GM18519 (cell line): Measurements from ENCODE around the gene FLNA.

ENCODE experiments used
- ATAC-seq: cut with Tn5 transposase; IDR thresholded peaks from one replicate; pipeline ENCODE4 v1.9.1; 2021; ENCODE audit warnings: mild to moderate bottlenecking, moderate library complexity; ENCODE audit not compliant: unreplicated experiment, low FRiP score

FLNA gene

DNA sequence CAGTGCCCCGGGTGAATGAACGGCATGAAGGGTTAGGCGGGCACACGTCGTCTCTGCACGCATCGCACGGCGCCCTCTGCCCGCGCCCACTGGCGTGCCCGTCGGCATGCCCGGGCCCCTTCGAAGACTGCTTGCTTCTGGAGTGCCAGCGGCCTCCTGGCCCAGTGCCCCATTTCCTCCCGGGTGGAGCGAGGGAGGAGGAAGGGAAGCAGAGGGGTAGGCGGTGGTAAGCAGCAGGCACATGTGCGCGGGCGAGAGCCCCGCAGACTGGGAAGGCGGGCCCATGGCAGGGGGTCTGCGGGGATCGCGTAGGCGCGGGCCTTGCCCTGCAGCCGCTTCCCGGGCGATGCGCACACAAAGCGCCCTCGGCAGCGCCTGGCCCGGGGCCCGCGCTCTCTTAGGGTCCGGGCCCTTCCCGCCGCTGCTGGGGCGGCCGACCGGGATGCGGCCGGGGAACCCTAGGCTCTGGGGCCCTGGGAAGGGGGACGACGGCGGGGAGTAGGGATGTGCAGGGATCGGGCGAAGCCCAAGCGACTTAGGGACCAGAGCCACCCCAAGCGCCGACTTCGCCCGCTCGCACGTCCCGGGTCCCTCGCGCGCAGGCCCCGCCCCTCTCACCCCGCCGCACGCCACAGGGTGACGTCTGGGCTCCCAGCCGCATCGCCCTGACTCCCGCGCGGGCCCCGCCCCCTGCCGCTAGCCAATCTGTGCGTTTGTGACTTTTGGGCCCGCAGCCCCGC, 3.8 kb upstream of the FLNA start:
- ATAC-seq = no peak

DNA sequence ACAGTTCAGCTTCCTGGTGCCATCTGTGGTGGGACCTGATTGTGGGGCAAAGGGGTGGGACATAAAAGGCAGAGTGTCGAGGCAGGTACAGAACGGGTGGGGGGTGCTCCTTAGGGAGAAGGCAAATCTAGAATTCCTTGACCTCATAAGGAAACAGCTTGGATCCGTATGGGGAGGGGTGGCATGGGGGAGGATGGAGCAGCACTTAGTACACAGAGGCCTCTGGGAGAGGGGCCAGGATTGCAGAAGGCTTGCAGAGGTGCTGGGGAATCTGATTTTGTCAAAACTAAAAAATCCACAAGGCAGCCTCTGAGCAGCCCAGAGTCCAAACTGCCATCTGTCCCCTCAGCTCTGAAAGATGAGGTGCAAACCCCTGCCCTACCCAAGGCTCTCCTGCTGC, 2.3 kb upstream of the FLNA start:
- no peak for ATAC-seq

GRCh38 chrX:154375156-154375504, 696 bp upstream of the FLNA start:
- ATAC-seq = no peak

GRCh38 chrX:154373340-154374306, 811 bp downstream of the FLNA start:
- no peak for ATAC-seq

GRCh38 chrX:154372612-154373022, 1.8 kb downstream of the FLNA start:
- ATAC-seq = no peak

DNA sequence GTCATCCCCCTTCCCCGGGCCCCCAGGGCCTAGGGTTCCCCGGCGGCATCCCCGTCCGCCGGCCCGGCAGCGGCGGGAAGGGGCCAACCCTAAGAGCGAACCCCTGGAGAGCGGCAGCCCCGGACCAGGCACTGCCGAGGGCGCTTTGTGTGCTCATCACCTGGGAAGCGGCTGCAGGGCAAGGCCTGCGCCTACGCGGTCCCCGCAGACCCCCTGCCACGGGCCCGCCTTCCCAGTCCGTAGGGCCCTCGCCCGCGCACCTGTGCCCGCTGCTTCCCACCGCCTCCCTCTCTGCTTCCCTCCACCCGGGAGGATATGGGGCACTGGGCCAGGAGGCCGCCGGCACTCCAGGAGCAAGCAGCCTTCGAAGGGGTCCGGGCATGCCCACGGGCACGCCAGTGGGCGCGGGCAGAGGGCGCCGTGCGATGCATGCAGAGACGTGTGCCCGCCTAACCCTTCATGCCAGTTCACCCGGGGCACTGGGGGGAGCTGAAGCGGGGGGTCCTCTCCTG, 2.6 kb downstream of the FLNA start:
- no peak for ATAC-seq

GRCh38 chrX:154371017-154371788, 3.2 kb downstream of the FLNA start:
- no peak for ATAC-seq

DNA sequence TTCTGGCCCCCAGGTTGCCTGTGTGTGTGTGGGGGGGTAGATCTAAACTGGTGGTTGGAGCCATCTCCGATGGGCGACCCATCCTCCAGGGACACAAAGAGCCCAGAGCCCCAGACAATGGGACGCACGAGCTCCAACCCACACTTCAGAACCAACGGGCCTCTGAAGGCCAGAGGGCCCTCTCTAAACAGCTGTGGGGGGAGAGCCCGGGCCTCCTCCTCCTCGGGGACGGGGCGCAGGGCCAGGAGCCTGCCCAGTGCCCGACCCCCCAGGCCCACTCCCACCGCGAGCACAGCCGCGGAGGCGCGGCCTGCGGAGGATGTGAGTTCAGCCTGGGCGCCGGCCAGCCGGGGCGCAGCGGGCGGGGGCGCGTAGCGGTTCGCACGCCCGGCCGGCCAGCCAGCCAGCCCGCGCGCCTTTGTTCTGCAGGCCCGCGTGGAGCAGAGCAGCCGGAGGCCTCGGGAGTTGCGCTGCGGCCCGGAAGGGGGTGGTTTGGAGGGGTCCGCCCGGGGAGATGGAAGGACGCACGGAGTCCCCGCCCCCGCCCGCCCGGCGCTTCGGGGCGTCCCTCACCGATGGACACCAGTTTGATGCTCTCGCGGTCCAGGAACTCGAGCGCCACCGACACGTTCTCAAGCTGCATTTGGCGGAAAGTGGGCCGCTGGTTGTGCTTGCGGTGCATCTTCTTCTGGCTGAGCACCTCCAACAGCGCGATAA, 4.0 kb downstream of the FLNA start:
- no peak for ATAC-seq

- ATAC-seq = no peak
Measured at GRCh38 chrX:154369449-154370299, 4.8 kb downstream of the FLNA start.

- no peak for ATAC-seq
Measured at GRCh38 chrX:154368630-154369448, 5.6 kb downstream of the FLNA start.

- no peak for ATAC-seq
Measured at GRCh38 chrX:154367474-154368308, 6.7 kb downstream of the FLNA start.

DNA sequence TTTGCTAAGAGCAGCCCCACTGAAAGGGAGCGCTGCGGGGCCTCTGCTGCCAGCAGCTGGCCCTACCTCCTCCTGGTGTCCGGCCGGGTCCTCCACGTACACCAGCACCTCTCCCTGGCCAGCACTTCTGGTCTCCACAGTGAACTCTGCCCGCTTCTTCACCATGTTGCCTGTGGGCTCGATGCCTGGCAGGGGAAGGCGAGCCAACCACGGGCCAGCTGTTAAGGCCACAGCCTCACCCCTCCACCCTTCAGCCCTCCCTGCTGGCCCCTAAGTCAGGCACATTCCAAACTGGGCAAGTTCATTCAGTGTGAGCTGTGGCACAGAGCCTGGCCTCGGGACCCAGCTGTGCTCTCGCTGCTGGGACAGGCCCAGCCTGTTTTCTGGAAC, 7.8 kb downstream of the FLNA start:
- ATAC-seq = no peak

DNA sequence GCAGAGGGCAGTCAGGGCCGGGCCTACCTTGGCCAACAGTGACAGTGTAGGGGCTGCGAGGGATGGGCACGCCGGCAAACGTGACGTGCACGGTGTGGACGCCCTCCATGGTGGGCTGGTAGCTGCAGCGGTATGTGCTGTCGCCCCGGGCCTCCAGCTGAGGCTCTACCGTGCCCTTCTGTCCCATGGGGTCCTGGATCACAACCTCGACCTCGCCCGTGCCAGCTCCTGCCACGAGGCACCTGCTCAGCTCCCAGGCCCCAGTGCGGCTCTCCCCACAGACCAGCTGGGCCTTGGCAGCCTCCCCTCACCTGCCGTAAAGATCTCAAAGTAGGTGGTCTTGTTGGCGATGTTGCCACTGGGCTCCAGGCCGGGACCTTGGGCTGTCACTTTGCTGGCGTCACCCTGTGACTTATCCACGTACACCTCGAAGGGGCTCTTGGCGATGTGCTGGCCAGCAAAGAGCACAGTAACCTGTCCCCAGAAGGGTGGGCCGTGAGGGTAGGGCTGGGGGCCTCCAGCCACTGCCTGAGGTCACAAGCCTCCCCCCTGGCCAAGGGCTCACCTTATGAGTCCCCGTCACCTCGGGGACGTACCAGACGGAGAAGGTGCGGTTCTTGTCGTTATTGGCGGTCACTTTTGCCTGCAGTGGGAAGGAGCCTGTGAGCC, 8.3 kb downstream of the FLNA start:
- no peak for ATAC-seq

DNA sequence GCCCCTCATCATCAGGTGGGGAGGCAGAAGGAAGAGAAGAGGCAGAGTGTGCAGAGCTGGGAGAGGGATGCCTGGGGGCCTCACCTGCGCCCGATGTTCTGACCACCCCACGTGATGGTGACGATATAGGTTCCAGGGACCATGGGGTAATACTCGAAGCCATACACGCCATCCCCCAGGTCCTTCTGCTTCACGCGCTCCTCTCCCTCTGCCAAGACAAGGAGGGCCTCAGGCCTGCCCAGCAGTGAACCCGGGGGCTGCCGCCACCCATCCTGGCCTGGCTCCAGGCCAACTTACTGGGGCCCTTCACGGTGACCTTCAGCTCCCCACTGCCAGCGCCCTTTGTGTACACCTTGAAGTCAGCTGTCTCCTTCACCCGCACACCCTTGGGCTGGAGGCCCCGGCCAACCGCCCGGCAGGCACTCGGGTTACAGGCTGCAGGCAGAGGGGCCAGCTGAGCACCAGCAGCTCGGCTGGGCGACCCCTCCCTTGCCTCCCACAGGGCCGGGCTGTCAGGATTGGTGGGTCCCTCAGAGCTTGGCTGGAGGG, 9.3 kb downstream of the FLNA start:
- no peak for ATAC-seq

DNA sequence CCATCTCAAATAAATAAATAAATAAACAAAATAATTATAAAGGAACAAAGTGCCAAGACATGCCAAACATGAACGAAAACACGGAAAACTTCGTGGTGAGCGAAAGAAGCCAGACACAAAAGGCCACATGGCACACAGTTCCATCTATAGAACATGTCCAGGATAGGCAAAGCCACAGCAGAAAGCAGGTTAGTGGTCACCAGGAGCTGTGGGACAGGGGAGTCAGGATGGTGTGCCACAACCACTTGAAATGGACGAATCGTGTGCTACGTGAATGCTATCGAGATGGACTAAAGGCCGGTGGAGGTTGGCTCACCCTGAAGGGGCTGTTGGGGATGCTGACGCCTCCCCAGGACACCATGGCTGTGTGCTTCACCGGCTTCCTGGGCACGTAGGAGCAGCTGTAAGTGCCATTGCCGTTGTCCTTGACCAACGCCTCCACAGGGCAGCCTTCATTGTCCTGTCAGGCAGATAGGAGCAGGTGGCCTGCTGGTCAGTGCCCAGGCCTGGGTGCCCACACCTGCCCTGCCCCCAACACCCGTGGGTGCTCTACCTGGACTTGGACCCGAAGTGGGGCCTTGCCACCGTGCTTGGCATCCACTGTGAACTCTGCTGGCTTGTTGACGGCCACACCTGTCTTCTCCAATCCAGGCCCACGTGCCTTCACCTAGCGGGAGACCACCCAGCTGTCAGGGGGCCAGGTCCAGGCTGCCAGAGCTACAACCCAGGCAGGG, 10.6 kb downstream of the FLNA start:
- no peak for ATAC-seq

DNA sequence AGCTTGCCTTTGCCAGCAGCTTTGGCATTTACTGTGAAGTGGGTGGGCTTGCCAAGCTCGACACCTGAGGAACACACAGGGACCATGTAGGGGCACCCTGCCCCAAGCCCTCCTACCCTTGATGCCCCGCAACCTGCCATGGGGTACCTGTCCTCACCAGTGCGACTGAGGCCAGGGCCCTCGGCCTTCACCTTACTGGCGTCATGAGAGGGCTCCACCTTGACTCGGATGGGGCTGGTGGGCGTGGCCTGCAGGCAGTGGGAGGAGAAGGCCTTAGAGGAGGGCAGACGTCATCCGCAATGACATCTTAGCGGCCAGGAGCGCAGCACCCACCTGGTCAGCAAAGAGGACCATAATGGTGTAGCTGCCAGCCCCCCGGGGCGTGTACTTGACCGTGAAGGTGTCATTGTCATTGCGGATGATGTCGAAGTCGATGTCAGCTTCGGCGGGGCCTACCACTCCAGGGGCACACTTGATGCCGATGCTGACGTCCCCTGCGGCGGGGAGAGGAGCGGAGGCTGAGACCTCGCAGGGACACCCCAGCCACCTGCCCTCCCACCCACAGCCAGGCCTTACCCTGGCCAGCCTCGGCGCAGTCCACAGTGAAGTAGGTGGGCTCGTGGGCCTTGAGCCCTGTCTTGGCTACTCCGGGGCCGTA, 12.2 kb downstream of the FLNA start:
- ATAC-seq = no peak
